ENCODE data around the gene GAS5. TPM values are rescaled to one million over a fixed set of nuclear protein-coding genes. Genes with fewer than 3 reads are reported as not detected.

Gene GAS5
- total and polyA plus RNA-seq, 2 experiments from 2014 or later, result 979 to 992 TPM

DNA sequence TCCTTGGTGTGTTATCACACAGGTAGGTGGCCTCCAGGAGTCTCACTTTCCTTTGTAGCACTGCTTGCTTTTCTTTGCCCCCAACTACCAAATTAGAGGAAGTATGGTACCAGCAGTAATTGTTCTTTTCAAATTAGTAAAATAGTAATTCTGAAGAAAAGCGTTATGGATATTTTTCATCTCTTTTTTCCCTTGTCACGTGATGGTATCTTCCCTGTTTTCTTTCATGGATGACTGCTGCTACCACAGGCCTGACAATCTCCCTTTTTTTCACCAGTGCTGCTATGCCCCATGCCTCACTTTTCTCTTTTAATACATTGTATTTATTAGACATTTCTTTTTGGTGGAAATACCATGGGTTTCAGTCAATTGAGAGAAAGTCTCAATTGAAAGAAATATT is 3.7 kb upstream of the GAS5 start:
- TF ChIP-seq, protein P1, sequence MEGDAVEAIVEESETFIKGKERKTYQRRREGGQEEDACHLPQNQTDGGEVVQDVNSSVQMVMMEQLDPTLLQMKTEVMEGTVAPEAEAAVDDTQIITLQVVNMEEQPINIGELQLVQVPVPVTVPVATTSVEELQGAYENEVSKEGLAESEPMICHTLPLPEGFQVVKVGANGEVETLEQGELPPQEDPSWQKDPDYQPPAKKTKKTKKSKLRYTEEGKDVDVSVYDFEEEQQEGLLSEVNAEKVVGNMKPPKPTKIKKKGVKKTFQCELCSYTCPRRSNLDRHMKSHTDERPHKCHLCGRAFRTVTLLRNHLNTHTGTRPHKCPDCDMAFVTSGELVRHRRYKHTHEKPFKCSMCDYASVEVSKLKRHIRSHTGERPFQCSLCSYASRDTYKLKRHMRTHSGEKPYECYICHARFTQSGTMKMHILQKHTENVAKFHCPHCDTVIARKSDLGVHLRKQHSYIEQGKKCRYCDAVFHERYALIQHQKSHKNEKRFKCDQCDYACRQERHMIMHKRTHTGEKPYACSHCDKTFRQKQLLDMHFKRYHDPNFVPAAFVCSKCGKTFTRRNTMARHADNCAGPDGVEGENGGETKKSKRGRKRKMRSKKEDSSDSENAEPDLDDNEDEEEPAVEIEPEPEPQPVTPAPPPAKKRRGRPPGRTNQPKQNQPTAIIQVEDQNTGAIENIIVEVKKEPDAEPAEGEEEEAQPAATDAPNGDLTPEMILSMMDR (conservative IDR thresholded peaks at IDR 0.05; ENCODE audit: low read depth in 2 of 2), result peak in 1 of 2 experiments; percentile 41; a peak in 2 of 4 replicates
- TF ChIP-seq EZH2phosphoT487 (IDR thresholded peaks at IDR 0.05; ENCODE audit: unreplicated experiment), result no peak
- TF ChIP-seq JUNB (IDR thresholded peaks at IDR 0.05; ENCODE audit: unreplicated experiment), result no peak
- no peak for TF ChIP-seq STAT1 (IDR thresholded peaks at IDR 0.05; ENCODE audit: unreplicated experiment)
- no peak for TF ChIP-seq NANOG (IDR thresholded peaks at IDR 0.05; ENCODE audit: borderline replicate concordance)
- no peak for TF ChIP-seq ZNF331 (CRISPR knock-in tag; IDR thresholded peaks at IDR 0.05; ENCODE audit: low read depth)
- TF ChIP-seq, protein P2, sequence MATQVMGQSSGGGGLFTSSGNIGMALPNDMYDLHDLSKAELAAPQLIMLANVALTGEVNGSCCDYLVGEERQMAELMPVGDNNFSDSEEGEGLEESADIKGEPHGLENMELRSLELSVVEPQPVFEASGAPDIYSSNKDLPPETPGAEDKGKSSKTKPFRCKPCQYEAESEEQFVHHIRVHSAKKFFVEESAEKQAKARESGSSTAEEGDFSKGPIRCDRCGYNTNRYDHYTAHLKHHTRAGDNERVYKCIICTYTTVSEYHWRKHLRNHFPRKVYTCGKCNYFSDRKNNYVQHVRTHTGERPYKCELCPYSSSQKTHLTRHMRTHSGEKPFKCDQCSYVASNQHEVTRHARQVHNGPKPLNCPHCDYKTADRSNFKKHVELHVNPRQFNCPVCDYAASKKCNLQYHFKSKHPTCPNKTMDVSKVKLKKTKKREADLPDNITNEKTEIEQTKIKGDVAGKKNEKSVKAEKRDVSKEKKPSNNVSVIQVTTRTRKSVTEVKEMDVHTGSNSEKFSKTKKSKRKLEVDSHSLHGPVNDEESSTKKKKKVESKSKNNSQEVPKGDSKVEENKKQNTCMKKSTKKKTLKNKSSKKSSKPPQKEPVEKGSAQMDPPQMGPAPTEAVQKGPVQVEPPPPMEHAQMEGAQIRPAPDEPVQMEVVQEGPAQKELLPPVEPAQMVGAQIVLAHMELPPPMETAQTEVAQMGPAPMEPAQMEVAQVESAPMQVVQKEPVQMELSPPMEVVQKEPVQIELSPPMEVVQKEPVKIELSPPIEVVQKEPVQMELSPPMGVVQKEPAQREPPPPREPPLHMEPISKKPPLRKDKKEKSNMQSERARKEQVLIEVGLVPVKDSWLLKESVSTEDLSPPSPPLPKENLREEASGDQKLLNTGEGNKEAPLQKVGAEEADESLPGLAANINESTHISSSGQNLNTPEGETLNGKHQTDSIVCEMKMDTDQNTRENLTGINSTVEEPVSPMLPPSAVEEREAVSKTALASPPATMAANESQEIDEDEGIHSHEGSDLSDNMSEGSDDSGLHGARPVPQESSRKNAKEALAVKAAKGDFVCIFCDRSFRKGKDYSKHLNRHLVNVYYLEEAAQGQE (IDR thresholded peaks at IDR 0.05; ENCODE audit: unreplicated experiment), result no peak
- TF ChIP-seq, protein P3, sequence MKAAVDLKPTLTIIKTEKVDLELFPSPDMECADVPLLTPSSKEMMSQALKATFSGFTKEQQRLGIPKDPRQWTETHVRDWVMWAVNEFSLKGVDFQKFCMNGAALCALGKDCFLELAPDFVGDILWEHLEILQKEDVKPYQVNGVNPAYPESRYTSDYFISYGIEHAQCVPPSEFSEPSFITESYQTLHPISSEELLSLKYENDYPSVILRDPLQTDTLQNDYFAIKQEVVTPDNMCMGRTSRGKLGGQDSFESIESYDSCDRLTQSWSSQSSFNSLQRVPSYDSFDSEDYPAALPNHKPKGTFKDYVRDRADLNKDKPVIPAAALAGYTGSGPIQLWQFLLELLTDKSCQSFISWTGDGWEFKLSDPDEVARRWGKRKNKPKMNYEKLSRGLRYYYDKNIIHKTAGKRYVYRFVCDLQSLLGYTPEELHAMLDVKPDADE (IDR thresholded peaks at IDR 0.05), result no peak
- TF ChIP-seq EZH2 (IDR thresholded peaks at IDR 0.05; ENCODE audit: low read depth, unreplicated experiment), result no peak
- H3K4me2 ChIP-seq, result no peak overlapping the region
- Mint-ChIP-seq H3K4me1 (peaks cover 21% of the 10 kb centered on the region), H3K36me3 (ENCODE audit: low read depth) (peaks cover 53% of the 10 kb centered on the region), H3K27ac (no peak overlapping the region; the same call in 1 of the 2 replicates), H3K9me3 (peaks cover 8% of the 10 kb centered on the region; the same call in 2 of the 3 replicates), H3K4me3 (no peak overlapping the region; the same call in 2 of the 3 replicates), H3K27me3 (ENCODE audit: insufficient read depth, low read depth, poor library complexity) (peaks cover 18% of the 10 kb centered on the region)
- no peaks in the 10 kb centered on the region for H3K9me2 ChIP-seq (ENCODE audit: insufficient read depth)
- no peak overlapping the region for H2AFZ ChIP-seq
- peaks cover 11% of the 10 kb centered on the region for H3K4me1 ChIP-seq (ENCODE audit: insufficient read depth)
- H3K27ac ChIP-seq (ENCODE audit: low read depth), result peak overlapping the region; percentile 21; the same call in 1 of the 2 replicates
- H3K79me2 ChIP-seq (replicated peaks; ENCODE audit: insufficient read depth), result peaks cover 57% of the 10 kb centered on the region
- peaks cover 10% of the 10 kb centered on the region for H3K36me3 ChIP-seq (ENCODE audit: insufficient read depth)
- H4K20me1 ChIP-seq (replicated peaks; ENCODE audit: insufficient read depth), result no peaks in the 10 kb centered on the region
- ATAC-seq (no peak), DNase-seq (ENCODE audit: low spot score) (no peak)
- H3F3A ChIP-seq (replicated peaks; ENCODE audit: low read depth), result peaks cover 19% of the 10 kb centered on the region
- H3K27me3 ChIP-seq (ENCODE audit: insufficient read depth), result no peaks in the 10 kb centered on the region
- peak overlapping the region; percentile 24; the same call in 1 of the 2 replicates for H3K4me3 ChIP-seq
